ENCODE results near the gene ZNF398. TPM values are rescaled to one million over a fixed set of nuclear protein-coding genes. Genes with fewer than 3 reads are reported as not detected.
A peak's percentile ranks its signal among the peaks of the same experiment; 100 is the strongest.

The ZNF398 gene
- total and polyA plus RNA-seq, 2 of the 13 experiments (the other 11 are each of a cell fraction or from before 2014, with no cell fraction given): 3.0 to 8.9 TPM

DNA sequence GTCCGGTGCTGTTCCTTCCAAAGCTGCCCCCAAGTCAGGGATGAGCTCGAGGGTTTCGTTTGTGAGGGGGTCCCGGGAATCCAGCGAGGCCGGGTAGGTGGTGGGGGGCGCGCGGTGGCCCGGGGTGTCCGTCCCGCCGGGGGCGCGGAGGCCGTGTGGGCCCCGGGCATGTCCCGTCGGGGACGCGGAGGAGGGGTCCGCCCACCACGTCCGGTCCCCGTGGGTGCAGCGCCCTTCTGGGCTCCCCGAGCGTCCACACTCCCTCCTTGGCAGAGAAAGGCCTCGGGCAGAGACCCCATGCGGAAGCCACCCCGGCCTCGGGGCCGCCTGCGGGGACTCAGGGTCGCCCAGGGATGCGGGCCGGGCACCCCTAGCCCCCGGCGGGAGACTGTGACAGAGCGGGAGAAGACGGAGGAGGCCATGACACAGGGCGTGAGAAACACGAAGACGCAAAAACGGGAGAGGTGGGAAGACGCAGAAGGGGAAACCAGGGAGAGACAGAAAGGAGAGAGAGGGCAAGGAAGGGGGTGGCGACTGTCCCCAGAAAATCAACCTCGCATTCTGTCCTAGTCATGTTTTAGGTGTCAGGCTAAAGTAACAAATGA, 20.5 kb upstream of the ZNF398 start (continued):
- TF ChIP-seq U2AF1 (optimal IDR thresholded peaks at IDR 0.05; ENCODE audit: low read depth, low read length) (peak; percentile 0), DPF2 (CRISPR knock-in tag; IDR thresholded peaks at IDR 0.05; ENCODE audit: borderline replicate concordance, low read depth) (no peak), MTF2 (CRISPR knock-in tag; IDR thresholded peaks at IDR 0.05; ENCODE audit: borderline replicate concordance) (peak; percentile 1; the same call in 1 of the 2 replicates), ZNF883 (CRISPR knock-in tag; IDR thresholded peaks at IDR 0.05; ENCODE audit: not compliant biosample characterization) (peak; percentile 6), GTF2F1 (IDR thresholded peaks at IDR 0.05; ENCODE audit: low read length) (no peak), AGO2 (optimal IDR thresholded peaks at IDR 0.05; ENCODE audit: low read depth, low read length) (peak; percentile 76), SETDB1 (CRISPR knock-in tag; IDR thresholded peaks at IDR 0.05; ENCODE audit: borderline replicate concordance) (no peak), SP4 (CRISPR knock-in tag; IDR thresholded peaks at IDR 0.05) (peak; percentile 0; the same call in 1 of the 2 replicates), ZNF432 (CRISPR knock-in tag; IDR thresholded peaks at IDR 0.05; ENCODE audit: borderline replicate concordance) (no peak; the same call in 1 of the 2 replicates), ZNF772 (CRISPR knock-in tag; IDR thresholded peaks at IDR 0.05) (peak; percentile 43; the same call in 1 of the 2 replicates), THAP11 (CRISPR knock-in tag; IDR thresholded peaks at IDR 0.05) (no peak), ZNF275 (CRISPR knock-in tag; IDR thresholded peaks at IDR 0.05; ENCODE audit: borderline replicate concordance) (0 out of 2 replicates have a peak, but pooled peaks have one; percentile 7), CENPX (CRISPR knock-in tag; IDR thresholded peaks at IDR 0.05) (no peak), SMAD3 (CRISPR knock-in tag; IDR thresholded peaks at IDR 0.05) (0 out of 2 replicates have a peak, but pooled peaks have one; percentile 48), ZNF337 (CRISPR knock-in tag; IDR thresholded peaks at IDR 0.05; ENCODE audit: borderline replicate concordance, low read depth) (0 out of 2 replicates have a peak, but pooled peaks have one; percentile 3), ZFP90 (CRISPR knock-in tag; IDR thresholded peaks at IDR 0.05; ENCODE audit: borderline replicate concordance) (0 out of 2 replicates have a peak, but pooled peaks have one; percentile 5), ZNF678 (CRISPR knock-in tag; IDR thresholded peaks at IDR 0.05) (0 out of 2 replicates have a peak, but pooled peaks have one; percentile 13), GLI4 (CRISPR knock-in tag; IDR thresholded peaks at IDR 0.05; ENCODE audit: borderline replicate concordance) (peak; percentile 17; the same call in 1 of the 2 replicates), ZNF879 (CRISPR knock-in tag; IDR thresholded peaks at IDR 0.05) (peak; percentile 87), ZNF207 (IDR thresholded peaks at IDR 0.05; ENCODE audit: borderline replicate concordance) (no peak), ZNF710 (CRISPR knock-in tag; IDR thresholded peaks at IDR 0.05; ENCODE audit: borderline replicate concordance) (0 out of 2 replicates have a peak, but pooled peaks have one; percentile 23)
- TF ChIP-seq, protein P1, sequence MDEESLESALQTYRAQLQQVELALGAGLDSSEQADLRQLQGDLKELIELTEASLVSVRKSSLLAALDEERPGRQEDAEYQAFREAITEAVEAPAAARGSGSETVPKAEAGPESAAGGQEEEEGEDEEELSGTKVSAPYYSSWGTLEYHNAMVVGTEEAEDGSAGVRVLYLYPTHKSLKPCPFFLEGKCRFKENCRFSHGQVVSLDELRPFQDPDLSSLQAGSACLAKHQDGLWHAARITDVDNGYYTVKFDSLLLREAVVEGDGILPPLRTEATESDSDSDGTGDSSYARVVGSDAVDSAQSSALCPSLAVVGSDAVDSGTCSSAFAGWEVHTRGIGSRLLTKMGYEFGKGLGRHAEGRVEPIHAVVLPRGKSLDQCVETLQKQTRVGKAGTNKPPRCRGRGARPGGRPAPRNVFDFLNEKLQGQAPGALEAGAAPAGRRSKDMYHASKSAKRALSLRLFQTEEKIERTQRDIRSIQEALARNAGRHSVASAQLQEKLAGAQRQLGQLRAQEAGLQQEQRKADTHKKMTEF (CRISPR knock-in tag; IDR thresholded peaks at IDR 0.05): no peak
- TF ChIP-seq, protein P2, sequence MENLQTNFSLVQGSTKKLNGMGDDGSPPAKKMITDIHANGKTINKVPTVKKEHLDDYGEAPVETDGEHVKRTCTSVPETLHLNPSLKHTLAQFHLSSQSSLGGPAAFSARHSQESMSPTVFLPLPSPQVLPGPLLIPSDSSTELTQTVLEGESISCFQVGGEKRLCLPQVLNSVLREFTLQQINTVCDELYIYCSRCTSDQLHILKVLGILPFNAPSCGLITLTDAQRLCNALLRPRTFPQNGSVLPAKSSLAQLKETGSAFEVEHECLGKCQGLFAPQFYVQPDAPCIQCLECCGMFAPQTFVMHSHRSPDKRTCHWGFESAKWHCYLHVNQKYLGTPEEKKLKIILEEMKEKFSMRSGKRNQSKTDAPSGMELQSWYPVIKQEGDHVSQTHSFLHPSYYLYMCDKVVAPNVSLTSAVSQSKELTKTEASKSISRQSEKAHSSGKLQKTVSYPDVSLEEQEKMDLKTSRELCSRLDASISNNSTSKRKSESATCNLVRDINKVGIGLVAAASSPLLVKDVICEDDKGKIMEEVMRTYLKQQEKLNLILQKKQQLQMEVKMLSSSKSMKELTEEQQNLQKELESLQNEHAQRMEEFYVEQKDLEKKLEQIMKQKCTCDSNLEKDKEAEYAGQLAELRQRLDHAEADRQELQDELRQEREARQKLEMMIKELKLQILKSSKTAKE (CRISPR knock-in tag; IDR thresholded peaks at IDR 0.05; ENCODE audit: borderline replicate concordance): peak; percentile 30; the same call in 1 of the 2 replicates
